SK-N-SH treated with all-trans-retinoic acid at 6 μM for 48 hours (cell line): Measurements from ENCODE around the gene ZMYND11.

Source experiments
- ATAC-seq: fragments of 200-7000 bp; cut with Tn5 transposase; 3 replicates; pipeline ENCODE4 v1.9.1; 2020; ENCODE audit warnings: mild to moderate bottlenecking, moderate library complexity
- ARNTL ChIP-seq: fragments of 450-650 bp; formaldehyde crosslinking; IDR thresholded peaks from 2 replicates; pipeline ENCODE4 v1.5.0; 2020; ENCODE audit warnings: low read depth, mild to moderate bottlenecking, moderate library complexity, borderline replicate concordance
- BACH2 ChIP-seq: fragments of 250-450 bp; sonication (Bioruptor Pico); IDR thresholded peaks from 2 replicates; pipeline ENCODE4 v1.9.0; 2021; ENCODE audit warnings: mild to moderate bottlenecking, borderline replicate concordance
- CSDC2 ChIP-seq: fragments of 250-450 bp; sonication (Bioruptor Pico); IDR thresholded peaks from 2 replicates; pipeline ENCODE4 v1.5.0; 2020; ENCODE audit warnings: mild to moderate bottlenecking, moderate library complexity
- CSRNP3 ChIP-seq: fragments of 250-450 bp; sonication (Bioruptor Pico); IDR thresholded peaks from 2 replicates; pipeline ENCODE4 v1.5.1; 2021; ENCODE audit warnings: mild to moderate bottlenecking, moderate library complexity
- ESRRG ChIP-seq: fragments of 250-450 bp; sonication (Bioruptor Pico); IDR thresholded peaks from 2 replicates; pipeline ENCODE4 v1.6.1; 2021; ENCODE audit warnings: mild to moderate bottlenecking
- GLIS3 ChIP-seq: fragments of 250-450 bp; sonication (Bioruptor Pico); IDR thresholded peaks from 2 replicates; pipeline ENCODE4 v1.5.0; 2020; ENCODE audit warnings: mild to moderate bottlenecking, moderate library complexity
- ISL1 ChIP-seq: fragments of 250-450 bp; sonication (Bioruptor Pico); IDR thresholded peaks from 2 replicates; pipeline ENCODE4 v2.1.2; 2022; ENCODE audit warnings: mild to moderate bottlenecking, moderate library complexity
- OSR1 ChIP-seq: fragments of 250-450 bp; sonication (Bioruptor Pico); IDR thresholded peaks from 2 replicates; pipeline ENCODE4 v1.8.0; 2022; ENCODE audit warnings: moderate library complexity, mild to moderate bottlenecking, inconsistent platforms
- PPARA ChIP-seq: fragments of 250-450 bp; sonication (Bioruptor Pico); IDR thresholded peaks from 2 replicates; pipeline ENCODE4 v1.5.0; 2020; ENCODE audit warnings: mild to moderate bottlenecking, borderline replicate concordance
- RARB ChIP-seq: fragments of 250-450 bp; sonication (Bioruptor Pico); IDR thresholded peaks from 2 replicates; pipeline ENCODE4 v1.8.0; 2021; ENCODE audit warnings: mild to moderate bottlenecking, moderate library complexity
- SNAI2 ChIP-seq: fragments of 250-450 bp; sonication (Bioruptor Pico); IDR thresholded peaks from 2 replicates; pipeline ENCODE4 v1.5.0; 2020; ENCODE audit warnings: mild to moderate bottlenecking, moderate library complexity
- TCF4 ChIP-seq: fragments of 250-450 bp; sonication (Bioruptor Pico); IDR thresholded peaks from 2 replicates; pipeline ENCODE4 v1.8.0; 2021; ENCODE audit warnings: mild to moderate bottlenecking, moderate library complexity, borderline replicate concordance
- TOX ChIP-seq: fragments of 250-450 bp; sonication (Bioruptor Pico); IDR thresholded peaks from 2 replicates; pipeline ENCODE4 v1.8.0; 2021; ENCODE audit warnings: mild to moderate bottlenecking, moderate library complexity, borderline replicate concordance
- TSHZ2 ChIP-seq: fragments of 250-450 bp; sonication (Bioruptor Pico); IDR thresholded peaks from 2 replicates; pipeline ENCODE4 v1.5.0; 2020; ENCODE audit warnings: mild to moderate bottlenecking, moderate library complexity
- ZC3H10 ChIP-seq: fragments of 250-450 bp; sonication (Bioruptor Pico); IDR thresholded peaks from 2 replicates; pipeline ENCODE4 v1.5.1; 2021; ENCODE audit warnings: mild to moderate bottlenecking, moderate library complexity
- ZFP3 ChIP-seq: fragments of 250-450 bp; sonication (Bioruptor Pico); IDR thresholded peaks from 2 replicates; pipeline ENCODE4 v1.5.0; 2020; ENCODE audit warnings: mild to moderate bottlenecking, moderate library complexity
- ZFP30 ChIP-seq: fragments of 450-650 bp; formaldehyde crosslinking; IDR thresholded peaks from 2 replicates; pipeline ENCODE4 v1.5.0; 2022; ENCODE audit warnings: mild to moderate bottlenecking, moderate library complexity
- ZNF565 ChIP-seq: fragments of 450-650 bp; formaldehyde crosslinking; conservative IDR thresholded peaks from 2 replicates; pipeline ENCODE4 v1.5.0; 2020; ENCODE audit warnings: low read depth, mild to moderate bottlenecking, moderate library complexity
- ZNF70 ChIP-seq: fragments of 450-650 bp; formaldehyde crosslinking; IDR thresholded peaks from 2 replicates; pipeline ENCODE4 v1.5.0; 2020; ENCODE audit warnings: mild to moderate bottlenecking, moderate library complexity
- ZNF8 ChIP-seq: fragments of 450-650 bp; formaldehyde crosslinking; IDR thresholded peaks from 2 replicates; pipeline ENCODE4 v1.5.0; 2020; ENCODE audit warnings: mild to moderate bottlenecking, moderate library complexity
- TF ChIP-seq, protein P1 (sequence below): fragments of 250-450 bp; sonication (Bioruptor Pico); IDR thresholded peaks from 2 replicates; pipeline ENCODE4 v1.8.0; 2021; ENCODE audit warnings: low read depth, mild to moderate bottlenecking, moderate library complexity, borderline replicate concordance
- TF ChIP-seq, protein P2 (sequence below): fragments of 250-450 bp; sonication (Bioruptor Pico); IDR thresholded peaks from 2 replicates; pipeline ENCODE4 v1.5.1; 2020; ENCODE audit warnings: low read depth, mild to moderate bottlenecking, moderate library complexity

The ZMYND11 gene

GRCh38 chr10:191703-192518 lies 56.7 kb downstream of the ZMYND11 start (continued):
- TF ChIP-seq, protein P1, sequence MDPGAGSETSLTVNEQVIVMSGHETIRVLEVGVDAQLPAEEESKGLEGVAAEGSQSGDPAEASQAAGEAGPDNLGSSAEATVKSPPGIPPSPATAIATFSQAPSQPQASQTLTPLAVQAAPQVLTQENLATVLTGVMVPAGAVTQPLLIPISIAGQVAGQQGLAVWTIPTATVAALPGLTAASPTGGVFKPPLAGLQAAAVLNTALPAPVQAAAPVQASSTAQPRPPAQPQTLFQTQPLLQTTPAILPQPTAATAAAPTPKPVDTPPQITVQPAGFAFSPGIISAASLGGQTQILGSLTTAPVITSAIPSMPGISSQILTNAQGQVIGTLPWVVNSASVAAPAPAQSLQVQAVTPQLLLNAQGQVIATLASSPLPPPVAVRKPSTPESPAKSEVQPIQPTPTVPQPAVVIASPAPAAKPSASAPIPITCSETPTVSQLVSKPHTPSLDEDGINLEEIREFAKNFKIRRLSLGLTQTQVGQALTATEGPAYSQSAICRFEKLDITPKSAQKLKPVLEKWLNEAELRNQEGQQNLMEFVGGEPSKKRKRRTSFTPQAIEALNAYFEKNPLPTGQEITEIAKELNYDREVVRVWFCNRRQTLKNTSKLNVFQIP (CRISPR knock-in tag), result no peak
- no peak for TF ChIP-seq ZNF70 (CRISPR knock-in tag)
- no peak for TF ChIP-seq ESRRG (CRISPR knock-in tag)
- TF ChIP-seq TCF4 (CRISPR knock-in tag), result no peak
- no peak for TF ChIP-seq ZNF8 (CRISPR knock-in tag)
- no peak for TF ChIP-seq RARB (CRISPR knock-in tag)
- no peak for TF ChIP-seq PPARA
- TF ChIP-seq CSRNP3 (CRISPR knock-in tag), result no peak
- no peak for TF ChIP-seq ISL1
- TF ChIP-seq CSDC2, result no peak

- no peak for ATAC-seq
- TF ChIP-seq SNAI2 (CRISPR knock-in tag) (no peak), ZFP30 (CRISPR knock-in tag) (no peak), TCF4 (CRISPR knock-in tag) (no peak), BACH2 (CRISPR knock-in tag) (no peak), ZC3H10 (CRISPR knock-in tag) (no peak), ARNTL (no peak), ESRRG (CRISPR knock-in tag) (no peak), RARB (CRISPR knock-in tag) (no peak), ISL1 (no peak), ZNF70 (CRISPR knock-in tag) (no peak), ZFP3 (no peak), ZNF565 (CRISPR knock-in tag) (no peak), OSR1 (CRISPR knock-in tag) (no peak), CSDC2 (no peak), TSHZ2 (CRISPR knock-in tag) (no peak), GLIS3 (CRISPR knock-in tag) (no peak), TOX (CRISPR knock-in tag) (no peak), CSRNP3 (CRISPR knock-in tag) (no peak)
- TF ChIP-seq, protein P1 (CRISPR knock-in tag), result no peak
- TF ChIP-seq, protein P2, sequence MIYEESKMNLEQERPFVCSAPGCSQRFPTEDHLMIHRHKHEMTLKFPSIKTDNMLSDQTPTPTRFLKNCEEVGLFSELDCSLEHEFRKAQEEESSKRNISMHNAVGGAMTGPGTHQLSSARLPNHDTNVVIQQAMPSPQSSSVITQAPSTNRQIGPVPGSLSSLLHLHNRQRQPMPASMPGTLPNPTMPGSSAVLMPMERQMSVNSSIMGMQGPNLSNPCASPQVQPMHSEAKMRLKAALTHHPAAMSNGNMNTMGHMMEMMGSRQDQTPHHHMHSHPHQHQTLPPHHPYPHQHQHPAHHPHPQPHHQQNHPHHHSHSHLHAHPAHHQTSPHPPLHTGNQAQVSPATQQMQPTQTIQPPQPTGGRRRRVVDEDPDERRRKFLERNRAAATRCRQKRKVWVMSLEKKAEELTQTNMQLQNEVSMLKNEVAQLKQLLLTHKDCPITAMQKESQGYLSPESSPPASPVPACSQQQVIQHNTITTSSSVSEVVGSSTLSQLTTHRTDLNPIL (CRISPR knock-in tag), result no peak
Observed at GRCh38 chr10:194281-194680, 59.0 kb downstream of the ZMYND11 start.
